Heart left ventricle (tissue), 16 donors: Measurements from ENCODE around the gene SYT11. TPM values are rescaled to one million over a fixed set of nuclear protein-coding genes. Genes with fewer than 3 reads are reported as not detected.

ENCODE experiments used
- ATAC-seq, 4 donors: fragments of 200-7000 bp; cut with Tn5 transposase; one replicate each; pipeline ENCODE4 v1.9.1; 2020 to 2022; ENCODE audit warnings: moderate library complexity in 4 of 4, mild to moderate bottlenecking in 3 of 4, moderate number of reproducible peaks in 1 of 4
- DNase-seq, 5 donors: peaks; one replicate each; pipeline ENCODE4 v3.0.0-alpha.2; 2020
- H3K27ac ChIP-seq, 12 donors: fragments of 200-600 bp; sonication (generic) in 4 of 12; one replicate each; pipeline versions ENCODE4 v1.5.0 to v1.8.0; 2016 to 2022; ENCODE audit warnings: mild to moderate bottlenecking in 2 of 12
- H3K27me3 ChIP-seq, 9 donors: fragments of 200-600 bp; sonication (generic) in 2 of 9; one replicate each; pipeline versions ENCODE4 v1.5.1 to v1.8.0; 2016 to 2022; ENCODE audit warnings: mild to moderate bottlenecking in 3 of 9
- H3K36me3 ChIP-seq, 9 donors: fragments of 200-600 bp; sonication (generic) in 2 of 9; one replicate each; pipeline versions ENCODE4 v1.5.0 to v1.8.0; 2018 to 2022; ENCODE audit warnings: mild to moderate bottlenecking in 2 of 9
- H3K4me1 ChIP-seq, 12 donors: fragments of 200-600 bp; sonication (generic) in 4 of 12; one replicate each; pipeline versions ENCODE4 v1.5.0 to v1.8.0; 2016 to 2022; ENCODE audit warnings: mild to moderate bottlenecking in 3 of 12
- H3K4me3 ChIP-seq, 12 donors: fragments of 200-600 bp; sonication (generic) in 4 of 12; one replicate each; pipeline versions ENCODE4 v1.5.0 to v1.8.0; 2017 to 2022; ENCODE audit warnings: mild to moderate bottlenecking in 9 of 12, moderate library complexity in 4 of 12
- H3K9me3 ChIP-seq, 12 donors: fragments of 200-600 bp; sonication (generic) in 4 of 12; one replicate each; pipeline versions ENCODE4 v1.5.0 to v1.8.0; 2016 to 2022; ENCODE audit warnings: mild to moderate bottlenecking in 1 of 12
- POLR2A ChIP-seq, 2 donors: fragments of 450-650 bp; IDR thresholded peaks; one replicate each; pipeline ENCODE4 v1.6.1; 2017; ENCODE audit warnings: antibody characterized with exemption in 2 of 2, mild to moderate bottlenecking in 2 of 2, moderate library complexity in 2 of 2
- WGBS, 4 donors: extraction: QIAGEN DNeasy Blood & Tissue Kit in 2 of 4; methylation state at CpG; one replicate each; pipeline versions ENCODE4 v1.1.5 to v1.1.7; 2013 to 2018; 5-methylcytosine and 5-hydroxymethylcytosine counted together
- intact Hi-C, 10 donors: fragments of 100-400 bp; cut with DNase I; formaldehyde crosslinking; loops; one replicate each; pipeline versions ENCODE4 v1.11.1 to v1.14.2; 2022
- polyA plus RNA-seq, 2 donors: library from polyadenylated mRNA; stranded (reverse); fragments of 200-250 nt; gene quantifications; one replicate each; pipeline ENCODE4 v1.2.3, GENCODE V29; 2013
- total RNA-seq, 9 donors: library from RNA; depleted of rRNA in 2 of 9; stranded (reverse); fragments of >200 nt in 2 of 9; fragmentation: NEBNext Ultra II Directional in 3 of 9; extraction: Animal tissue kit (Norgen Biotek cat#: 25700) in 3 of 9; gene quantifications; one replicate each; pipeline versions ENCODE4 v1.1.0 to v1.2.4, GENCODE V29; 2016 to 2023
- TF ChIP-seq, protein P1 (sequence below), 12 donors: fragments of 200-600 bp; sonication (generic) in 4 of 12; IDR thresholded peaks; one replicate each; pipeline versions ENCODE4 v1.5.0 to v1.8.0; 2018 to 2022; ENCODE audit warnings: antibody characterized with exemption in 12 of 12, mild to moderate bottlenecking in 5 of 12
- donor health status: ischemic (EF 13 %, LVEDD 7.1; RV severe dilation, severe dysfunction).
- donor health status: healthy with polysubstance abuse.
- donor health status: DM: no; HTN: yes; CAD: no.
- donor health status: DM: no; HTN: no; CAD: no.
- donor health status: ischemic (EF 25% LVEDD 6.9; RV normal size, moderate dysfunction).
- donor health status: ischemic (EF 25% LVEDD 5.7; RV mildly dilated, moderate dysfunction).
- donor health status: healthy.
- donor health status: DM: yes; HTN: yes; CAD: no.
- donor health status: ischemic (EF 35%, LVEDD 5.7; RV mildly dilated, moderate dysfunction).
- donor health status: nonischemic (EF 11% LVEDD 7.7; RV severe dilation, severe dysfunction).
- donor health status: DM: yes; HTN: yes; CAD: no.
- donor health status: PGD.
- donor health status: ischemic (EF 29% LVEDD 5.4; RV normal size, mild dysfunction).
- donor health status: nonischemic (EF 23%, LVEDD 6.1; RV moderate dilation, normal function).

SYT11 gene
- total and polyA plus RNA-seq, 11 donors: 2.2 to 26.3 (median 15.1) TPM

DNA sequence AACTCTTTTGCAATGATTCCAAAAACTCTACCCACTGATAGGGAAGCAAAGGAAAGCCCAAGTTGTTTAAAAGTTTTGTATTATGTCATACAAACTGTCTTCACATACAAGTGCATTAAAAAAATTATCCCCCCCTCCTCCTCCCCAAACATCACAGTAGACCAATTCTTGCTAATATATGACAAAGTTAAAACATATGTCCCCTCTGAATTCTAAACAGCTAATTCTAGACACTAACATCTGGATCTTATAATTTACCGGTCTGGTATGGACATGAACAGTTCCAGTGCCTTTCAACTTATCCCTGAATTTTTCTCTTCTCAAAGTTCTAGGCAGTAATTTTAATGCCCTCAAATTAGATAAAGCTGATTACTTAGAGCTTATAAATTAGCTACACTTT, 38.4 kb downstream of the SYT11 start:
- no peaks in the 10 kb centered on the region for H3K9me3 ChIP-seq
- intact Hi-C loops: loop anchor here in 1 of 10 donors (10.0 kb wide), 1 partner anchor 93 kb away; no protein-coding TSS in a partner anchor
- H3K27ac ChIP-seq: no peak overlapping the region
- peaks cover 0 to 75% (median 67%) of the 10 kb centered on the region in 9 donors for H3K36me3 ChIP-seq
- no peak for DNase-seq
- no peak for ATAC-seq
- H3K4me3 ChIP-seq: no peak overlapping the region
- H3K27me3 ChIP-seq: no peaks in the 10 kb centered on the region
- 78 to 91% (median 87%) methylated on average over 1 of the region's 1 CpG for WGBS, 4 donors
- no peak for TF ChIP-seq POLR2A (IDR thresholded peaks at IDR 0.05)
- TF ChIP-seq, protein P1, sequence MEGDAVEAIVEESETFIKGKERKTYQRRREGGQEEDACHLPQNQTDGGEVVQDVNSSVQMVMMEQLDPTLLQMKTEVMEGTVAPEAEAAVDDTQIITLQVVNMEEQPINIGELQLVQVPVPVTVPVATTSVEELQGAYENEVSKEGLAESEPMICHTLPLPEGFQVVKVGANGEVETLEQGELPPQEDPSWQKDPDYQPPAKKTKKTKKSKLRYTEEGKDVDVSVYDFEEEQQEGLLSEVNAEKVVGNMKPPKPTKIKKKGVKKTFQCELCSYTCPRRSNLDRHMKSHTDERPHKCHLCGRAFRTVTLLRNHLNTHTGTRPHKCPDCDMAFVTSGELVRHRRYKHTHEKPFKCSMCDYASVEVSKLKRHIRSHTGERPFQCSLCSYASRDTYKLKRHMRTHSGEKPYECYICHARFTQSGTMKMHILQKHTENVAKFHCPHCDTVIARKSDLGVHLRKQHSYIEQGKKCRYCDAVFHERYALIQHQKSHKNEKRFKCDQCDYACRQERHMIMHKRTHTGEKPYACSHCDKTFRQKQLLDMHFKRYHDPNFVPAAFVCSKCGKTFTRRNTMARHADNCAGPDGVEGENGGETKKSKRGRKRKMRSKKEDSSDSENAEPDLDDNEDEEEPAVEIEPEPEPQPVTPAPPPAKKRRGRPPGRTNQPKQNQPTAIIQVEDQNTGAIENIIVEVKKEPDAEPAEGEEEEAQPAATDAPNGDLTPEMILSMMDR (IDR thresholded peaks at IDR 0.05): no peak
- H3K4me1 ChIP-seq: peaks cover 0 to 22% (median 14%) of the 10 kb centered on the region in 12 donors

DNA sequence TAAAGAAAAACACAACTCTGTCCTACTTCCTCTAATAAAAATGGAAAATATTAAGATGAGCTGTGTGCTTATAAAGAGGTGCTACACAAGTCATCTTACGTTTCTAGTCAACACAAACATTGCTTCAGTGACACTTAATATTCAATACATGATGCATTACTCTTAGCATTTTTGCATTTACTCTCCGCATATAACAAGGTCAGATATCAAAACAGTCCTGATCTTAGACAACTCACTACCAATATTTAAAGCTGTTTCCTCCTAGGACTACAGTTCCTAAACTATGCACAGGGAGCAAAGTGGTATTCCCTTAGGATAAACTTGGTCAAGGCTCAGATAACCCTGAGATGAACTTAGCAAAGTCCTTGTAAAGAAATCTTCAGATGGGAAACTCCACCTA, 39.5 kb downstream of the SYT11 start:
- no peak overlapping the region for H3K27ac ChIP-seq
- ATAC-seq (no peak), DNase-seq (no peak)
- no peaks in the 10 kb centered on the region for H3K9me3 ChIP-seq
- H3K27me3 ChIP-seq: no peaks in the 10 kb centered on the region
- intact Hi-C loops: loop anchor here in 1 of 10 donors (10.0 kb wide), 1 partner anchor 94 kb away; no protein-coding TSS in a partner anchor
- TF ChIP-seq, protein P1 (IDR thresholded peaks at IDR 0.05): no peak
- TF ChIP-seq POLR2A (IDR thresholded peaks at IDR 0.05): no peak
- WGBS, 4 donors: 78 to 82% (median 81%) methylated on average over 2 of the region's 2 CpGs
- H3K36me3 ChIP-seq: peaks cover 0 to 86% (median 79%) of the 10 kb centered on the region in 9 donors
- H3K4me3 ChIP-seq: no peak overlapping the region
- H3K4me1 ChIP-seq: peaks cover 0 to 12% (median 4%) of the 10 kb centered on the region in 12 donors

DNA sequence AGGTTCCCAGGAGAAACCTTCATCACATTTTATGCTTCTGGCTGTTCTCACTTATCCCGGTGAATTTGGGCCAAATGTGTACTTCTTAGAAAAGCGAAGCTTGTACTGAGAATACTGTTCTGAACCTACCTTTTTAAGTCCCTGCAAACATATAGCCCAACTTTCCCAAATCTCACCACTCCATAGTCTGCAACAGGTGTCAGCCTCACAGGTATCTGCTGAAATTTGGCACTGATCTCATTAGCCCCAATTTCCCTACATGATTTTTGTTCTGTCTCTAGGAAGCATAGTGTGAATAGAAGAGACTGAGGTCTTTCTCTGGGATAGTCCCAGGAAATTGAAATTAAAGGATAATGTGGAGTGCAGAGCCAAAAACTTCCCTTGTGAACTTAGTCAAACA, 40.3 kb downstream of the SYT11 start:
- no peak for TF ChIP-seq POLR2A (IDR thresholded peaks at IDR 0.05)
- TF ChIP-seq, protein P1 (IDR thresholded peaks at IDR 0.05): no peak
- Histone ChIP-seq H3K36me3 (peaks cover 4 to 94% (median 87%) of the 10 kb centered on the region in 9 donors), H3K27ac (no peak overlapping the region), H3K9me3 (no peaks in the 10 kb centered on the region), H3K27me3 (no peaks in the 10 kb centered on the region), H3K4me1 (peaks cover 0 to 6% (median 0%) of the 10 kb centered on the region in 12 donors), H3K4me3 (no peak overlapping the region)
- no peak for ATAC-seq
- WGBS, 4 donors: 96 to 99% (median 97%) methylated on average over 2 of the region's 2 CpGs
- DNase-seq: no peak
- intact Hi-C loops: loop anchor here in 1 of 10 donors (10.0 kb wide), 1 partner anchor 95 kb away; no protein-coding TSS in a partner anchor

DNA sequence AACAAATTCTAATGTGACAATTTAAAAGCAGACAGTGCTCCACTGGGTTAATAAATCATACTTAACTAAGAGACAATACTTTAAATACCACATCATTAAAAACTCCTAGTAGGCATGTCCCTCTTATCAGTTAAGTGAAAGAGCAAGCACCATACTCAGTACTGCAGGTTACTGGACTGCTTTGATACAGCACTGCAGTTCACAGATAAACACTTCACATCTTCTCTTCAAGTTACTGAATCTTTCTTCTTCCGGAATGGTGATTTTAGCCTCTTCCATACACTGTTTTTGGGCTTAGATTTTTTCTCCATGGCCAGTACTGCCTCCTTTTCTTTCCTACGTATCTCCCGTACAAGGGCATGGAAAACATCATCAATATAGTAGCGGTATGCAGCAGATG, 40.8 kb downstream of the SYT11 start:
- ATAC-seq: no peak
- intact Hi-C loops: no loop called here
- 85 to 87% (median 86%) methylated on average over 4 of the region's 4 CpGs for WGBS, 4 donors

More for the DNA sequence above, 40.8 kb downstream of the SYT11 start:
- no peak overlapping the region for H3K27ac ChIP-seq
- H3K4me1 ChIP-seq: peaks cover 0 to 6% (median 0%) of the 10 kb centered on the region in 12 donors
- TF ChIP-seq POLR2A (IDR thresholded peaks at IDR 0.05): no peak
- TF ChIP-seq, protein P1 (IDR thresholded peaks at IDR 0.05): no peak
- no peaks in the 10 kb centered on the region for H3K27me3 ChIP-seq
- no peaks in the 10 kb centered on the region for H3K9me3 ChIP-seq
- H3K36me3 ChIP-seq: peaks cover 6 to 99% (median 91%) of the 10 kb centered on the region in 9 donors
- no peak for DNase-seq
- H3K4me3 ChIP-seq: no peak overlapping the region
